ENCODE data around the gene RNPEPL1.

- TF ChIP-seq CTCF (IDR thresholded peaks at IDR 0.05; ENCODE audit: insufficient read depth, low read length) (no peak), POLR2AphosphoS5 (IDR thresholded peaks at IDR 0.05; ENCODE audit: low read depth) (no peak), REST (IDR thresholded peaks at IDR 0.05; ENCODE audit: insufficient replicate concordance, low read depth) (no peak), GABPA (IDR thresholded peaks at IDR 0.05; ENCODE audit: low read depth) (no peak)
Measured at GRCh38 chr2:240628507-240628807, 60.2 kb downstream of the RNPEPL1 start.

Measured in HL-60 (cell line).